Thoracic aorta (tissue), 2 donors: ENCODE results near the gene CCDC136. TPM values are rescaled to one million over a fixed set of nuclear protein-coding genes. Genes with fewer than 3 reads are reported as not detected.

ENCODE experiments used
- ATAC-seq: fragments of 150-250 bp; one replicate; pipeline ENCODE4 v1.8.0; 2017; ENCODE audit warnings: low read depth; ENCODE audit not compliant: insufficient number of reproducible peaks, low FRiP score
- DNase-seq: peaks from one replicate; pipeline ENCODE4 v3.0.0-alpha.2; 2020; ENCODE audit warnings: low spot score
- H3K27ac ChIP-seq, 2 donors: fragments of 200-600 bp; sonication (generic); 1 replicate in 1 of 2; 2 replicates in 1 of 2; pipeline ENCODE4 v1.5.1; 2016; ENCODE audit warnings: mild to moderate bottlenecking in 2 of 2, moderate library complexity in 2 of 2
- H3K27me3 ChIP-seq: fragments of 200-600 bp; sonication (generic); replicated peaks from 2 replicates; pipeline ENCODE4 v1.6.0; 2016; ENCODE audit warnings: mild to moderate bottlenecking; ENCODE audit not compliant: insufficient read depth
- H3K36me3 ChIP-seq: fragments of 200-600 bp; sonication (generic); one replicate; pipeline ENCODE4 v1.5.1; 2016
- H3K4me1 ChIP-seq, 2 donors: fragments of 200-600 bp; sonication (generic); 1 replicate in 1 of 2; 2 replicates in 1 of 2; pipeline versions ENCODE4 v1.5.1 to v1.6.0; 2016; ENCODE audit warnings: low read depth in 2 of 2, mild to moderate bottlenecking in 1 of 2; ENCODE audit not compliant: control insufficient read depth in 1 of 2
- H3K4me3 ChIP-seq: fragments of 200-600 bp; sonication (generic); 2 replicates; pipeline ENCODE4 v1.5.1; 2016; ENCODE audit warnings: mild to moderate bottlenecking
- H3K9me3 ChIP-seq: fragments of 200-600 bp; sonication (generic); 2 replicates; pipeline ENCODE4 v1.5.1; 2016
- CTCF ChIP-seq: fragments of 200-600 bp; sonication (generic); IDR thresholded peaks from one replicate; pipeline ENCODE4 v1.5.1; 2019; ENCODE audit warnings: antibody characterized with exemption
- total RNA-seq, 2 donors: library from RNA; depleted of rRNA; stranded (reverse); fragments of >200 nt; gene quantifications; one replicate each; pipeline versions ENCODE4 v1.1.0 to v1.2.3, GENCODE V29; 2016

CCDC136 gene
- total RNA-seq, 2 donors from 2014 or later = 29.3 to 34.7 TPM

DNA sequence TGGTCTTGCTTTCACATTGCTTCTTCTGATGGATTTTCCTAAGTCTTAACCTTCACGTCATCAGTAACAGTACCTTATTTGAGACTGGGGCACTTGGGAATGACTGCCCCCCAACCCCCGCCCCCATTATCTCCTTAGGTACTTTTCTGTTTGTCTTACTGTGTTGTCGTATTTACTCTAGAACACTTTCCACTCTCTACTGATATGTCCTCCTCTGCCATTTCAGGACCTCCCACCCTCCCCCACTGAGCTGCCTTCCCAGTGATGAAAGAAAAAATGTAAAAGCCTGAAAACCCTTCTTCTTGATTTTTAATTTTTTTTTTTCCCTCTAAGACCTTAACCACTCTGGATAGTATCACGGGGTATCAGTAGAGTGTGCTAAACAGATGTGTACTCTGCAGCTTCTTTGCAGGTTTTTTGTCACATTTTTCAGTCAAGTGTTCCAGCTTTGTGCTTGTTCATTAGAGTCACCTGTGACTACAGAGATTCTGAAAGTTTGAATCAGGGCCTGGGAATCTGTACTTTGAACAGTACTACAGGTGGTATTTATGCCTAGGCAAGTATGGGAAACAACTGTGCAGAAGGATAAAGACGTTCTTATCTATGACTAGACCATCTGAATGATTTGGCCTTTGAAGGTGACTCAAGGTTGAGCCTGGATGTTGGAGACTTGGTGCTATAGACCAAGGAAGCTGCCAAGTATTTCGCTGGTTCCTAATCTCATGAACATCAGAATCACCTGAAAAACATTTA is 44.3 kb upstream of the CCDC136 start:
- Histone ChIP-seq H3K9me3 (no peaks in the 10 kb centered on the region), H3K4me3 (no peak overlapping the region), H3K36me3 (peaks cover 27% of the 10 kb centered on the region), H3K27ac (no peak overlapping the region), H3K27me3 (no peaks in the 10 kb centered on the region), H3K4me1 (peaks cover 12 to 27% of the 10 kb centered on the region in 2 donors)
- DNase-seq (no peak), ATAC-seq (no peak)
- no peak for TF ChIP-seq CTCF

DNA sequence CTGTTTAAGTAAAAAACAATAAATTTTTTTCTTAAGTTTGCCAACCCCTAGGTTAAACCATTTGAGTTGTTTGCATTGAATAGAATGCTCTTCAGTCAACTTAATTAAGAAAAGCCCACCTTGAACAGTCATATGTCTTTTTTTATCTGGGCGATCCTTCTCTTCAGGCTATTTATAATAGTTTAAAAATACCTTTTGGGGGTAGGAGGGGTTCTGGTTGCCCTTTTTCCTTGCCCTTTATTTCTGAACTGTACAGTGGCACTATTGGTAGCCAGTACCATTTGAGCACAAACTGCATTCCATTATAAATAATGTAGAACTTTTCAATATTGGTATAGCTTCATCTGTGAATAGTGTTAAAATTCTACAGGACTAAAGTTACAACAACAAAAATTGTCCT is 39.5 kb upstream of the CCDC136 start:
- no peak for DNase-seq
- no peak for ATAC-seq
- no peak overlapping the region for H3K27ac ChIP-seq
- H3K9me3 ChIP-seq = no peaks in the 10 kb centered on the region
- peaks cover 39% of the 10 kb centered on the region for H3K36me3 ChIP-seq
- peaks cover 11 to 30% of the 10 kb centered on the region in 2 donors for H3K4me1 ChIP-seq
- H3K27me3 ChIP-seq = no peaks in the 10 kb centered on the region
- TF ChIP-seq CTCF = no peak
- no peak overlapping the region for H3K4me3 ChIP-seq

DNA sequence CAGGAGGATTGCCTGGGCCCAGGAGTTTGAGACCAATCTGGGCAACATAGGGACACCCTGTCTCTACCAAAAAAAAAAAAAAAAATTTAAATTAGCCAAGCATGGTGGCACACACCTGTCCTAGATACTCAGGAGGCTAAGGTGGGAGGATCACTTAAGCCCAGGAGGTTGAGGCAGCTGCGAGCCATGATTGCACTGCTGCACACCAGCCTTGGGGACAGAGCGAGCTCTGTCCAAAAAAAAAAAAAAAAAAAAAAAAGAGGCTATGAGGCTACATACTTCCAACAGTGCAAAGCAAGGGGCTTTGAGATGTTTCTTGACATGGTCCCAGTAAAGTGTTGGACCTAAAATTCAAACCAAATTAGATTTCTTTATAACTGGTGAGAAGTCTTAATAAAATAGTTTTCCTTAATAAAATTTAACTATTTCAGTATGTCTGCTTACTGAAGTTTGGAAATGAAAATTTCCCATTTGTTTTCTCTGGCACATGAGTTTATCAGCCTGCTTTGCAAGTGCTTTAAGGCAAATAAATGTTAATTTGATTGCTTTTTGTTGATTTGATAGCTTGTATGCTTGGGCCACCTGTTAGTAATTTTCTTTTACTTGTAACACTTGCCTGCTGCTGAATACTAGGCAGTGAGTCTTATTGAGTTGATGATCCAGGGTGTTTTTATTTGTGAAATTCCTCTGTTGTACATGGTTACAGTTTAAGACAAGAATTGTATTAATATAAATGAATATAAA is 36.5 kb upstream of the CCDC136 start:
- DNase-seq (no peak), ATAC-seq (no peak)
- no peak overlapping the region for H3K4me3 ChIP-seq
- H3K27me3 ChIP-seq = no peaks in the 10 kb centered on the region
- peak overlapping the region; percentile 65 to 75 for H3K27ac ChIP-seq
- H3K9me3 ChIP-seq = no peaks in the 10 kb centered on the region
- H3K36me3 ChIP-seq = peaks cover 44% of the 10 kb centered on the region
- TF ChIP-seq CTCF = no peak
- H3K4me1 ChIP-seq = peaks cover 11 to 28% of the 10 kb centered on the region in 2 donors

DNA sequence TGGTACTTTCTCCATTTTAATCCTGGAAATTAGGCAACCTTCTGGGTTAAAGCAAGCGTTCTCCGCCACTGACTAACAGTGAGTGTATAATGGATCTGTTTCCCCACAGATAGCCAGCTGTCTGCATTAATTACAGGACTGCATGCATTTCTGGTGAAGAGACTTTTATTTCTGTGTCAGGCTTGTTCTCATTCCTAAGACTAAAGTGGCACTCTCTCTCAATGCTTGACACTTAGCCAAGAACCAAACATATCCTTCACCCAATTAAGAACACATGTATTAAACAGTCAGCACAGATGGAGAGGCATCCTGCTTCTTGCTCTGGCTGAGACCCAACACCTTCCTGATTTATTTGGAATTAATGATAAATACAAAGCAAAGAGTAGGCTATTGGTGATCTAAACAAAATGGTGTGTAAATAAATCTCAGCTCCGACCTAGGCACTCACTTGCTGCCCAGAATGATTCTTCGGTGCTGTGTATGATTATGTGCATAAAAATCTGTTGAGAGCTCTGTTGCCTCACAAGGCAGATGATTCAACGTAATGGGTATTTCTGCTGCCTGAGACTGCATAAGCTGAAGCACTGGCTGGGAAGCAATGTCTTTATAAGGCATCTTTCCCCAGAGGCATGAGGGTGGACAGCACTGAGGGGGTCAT is 35.8 kb upstream of the CCDC136 start:
- DNase-seq = no peak
- Histone ChIP-seq H3K4me3 (no peak overlapping the region), H3K36me3 (peaks cover 39% of the 10 kb centered on the region), H3K9me3 (no peaks in the 10 kb centered on the region), H3K27ac (peak overlapping the region; percentile 65 to 75), H3K4me1 (peaks cover 11 to 28% of the 10 kb centered on the region in 2 donors), H3K27me3 (no peaks in the 10 kb centered on the region)
- no peak for TF ChIP-seq CTCF
- peak; percentile 93 for ATAC-seq

- Histone ChIP-seq H3K4me1 (peaks cover 11 to 28% of the 10 kb centered on the region in 2 donors), H3K27ac (peak overlapping the region; percentile 65 to 75), H3K27me3 (no peaks in the 10 kb centered on the region), H3K36me3 (peaks cover 31% of the 10 kb centered on the region), H3K9me3 (no peaks in the 10 kb centered on the region), H3K4me3 (no peak overlapping the region)
- no peak for TF ChIP-seq CTCF
- DNase-seq = no peak
- no peak for ATAC-seq
These were observed 34.6 kb upstream of the CCDC136 start for GRCh38 chr7:128757203-128757602.
